BJ (cell line): ENCODE results near the gene HK2. TPM values are rescaled to one million over a fixed set of nuclear protein-coding genes. Genes with fewer than 3 reads are reported as not detected.

ENCODE experiments used
- CTCF ChIA-PET: fragments of 350-600 bp; formaldehyde crosslinking; extraction: SDS; loops from one replicate; lab custom pipeline; 2021; ENCODE audit warnings: antibody characterized with exemption, inconsistent platforms; lab: Yijun Ruan, JAX
- POLR2A ChIA-PET: fragments of 300-600 bp; sonication (Branson Sonifier 250); formaldehyde crosslinking; extraction: SDS; loops from one replicate; lab custom pipeline; 2021; ENCODE audit warnings: antibody characterized with exemption; lab: Charles Lee
- DNase-seq: peaks from one replicate; pipeline ENCODE4 v3.0.0-alpha.2; 2011; ENCODE audit warnings: low read depth
- H3K27me3 ChIP-seq: 2 replicates; pipeline ENCODE4 v1.6.0; 2011; ENCODE audit warnings: low read length; ENCODE audit not compliant: control insufficient read depth, insufficient read depth
- H3K36me3 ChIP-seq: 2 replicates; pipeline ENCODE4 v1.5.1; 2011; ENCODE audit warnings: low read length; ENCODE audit not compliant: control insufficient read depth, insufficient read depth
- H3K4me3 ChIP-seq: 2 replicates; pipeline ENCODE4 v1.5.1; 2011; ENCODE audit warnings: low read depth, mild to moderate bottlenecking, control low read depth, low read length
- CTCF ChIP-seq: IDR thresholded peaks from 2 replicates; pipeline ENCODE4 v1.5.1; 2011; ENCODE audit warnings: low read depth, mild to moderate bottlenecking, control low read depth, inconsistent platforms, low read length, moderate library complexity; ENCODE audit not compliant: insufficient read depth
- polyA plus RNA-seq: library from polyadenylated mRNA; depleted of rRNA; stranded (reverse); fragments of >200 nt; gene quantifications from 2 replicates; pipeline ENCODE4 v1.2.3, GENCODE V29; 2011

The HK2 gene
- polyA plus RNA-seq, 1 experiment: 21.8 TPM

- no peak for TF ChIP-seq CTCF
- no peaks in the 10 kb centered on the region for H3K27me3 ChIP-seq
- POLR2A ChIA-PET: no interaction called here
- no peaks in the 10 kb centered on the region for H3K36me3 ChIP-seq
- CTCF ChIA-PET: interaction anchor here (0.6 to 5.1 kb wide), 16 partner anchors 10 to 120 kb away, joined by 3 to 48 read pairs (median 4); no protein-coding TSS in a partner anchor
- peak overlapping the region; percentile 95 for H3K4me3 ChIP-seq
- no peak for DNase-seq
Observed at GRCh38 chr2:74834792-74835755, 1.1 kb downstream of the HK2 start.

GRCh38 chr2:74835831-74836674 lies 2.1 kb downstream of the HK2 start:
- ChIA-PET POLR2A (no interaction called here), CTCF (interaction anchor here (0.5 to 5.1 kb wide), 24 partner anchors 9 to 295 kb away, joined by 3 to 48 read pairs (median 4); no protein-coding TSS in a partner anchor)
- Histone ChIP-seq H3K36me3 (no peaks in the 10 kb centered on the region), H3K4me3 (peak overlapping the region; percentile 95), H3K27me3 (no peaks in the 10 kb centered on the region)
- peak; percentile 75 for TF ChIP-seq CTCF
- no peak for DNase-seq

GRCh38 chr2:74836675-74837401 lies 2.9 kb downstream of the HK2 start:
- ChIA-PET CTCF (interaction anchor here (0.5 to 5.1 kb wide), 20 partner anchors 9 to 726 kb away, joined by 3 to 48 read pairs (median 4); no protein-coding TSS in a partner anchor), POLR2A (no interaction called here)
- no peak for DNase-seq

GRCh38 chr2:74841641-74842040 lies 7.7 kb downstream of the HK2 start:
- TF ChIP-seq CTCF: no peak
- H3K27me3 ChIP-seq: no peaks in the 10 kb centered on the region
- H3K36me3 ChIP-seq: no peaks in the 10 kb centered on the region
- CTCF ChIA-PET: interaction anchor here (0.6 to 1.3 kb wide), 2 partner anchors 126 to 305 kb away, joined by 3 to 5 read pairs; no protein-coding TSS in a partner anchor
- DNase-seq: no peak
- POLR2A ChIA-PET: no interaction called here
- H3K4me3 ChIP-seq: no peak overlapping the region

More at GRCh38 chr2:74836675-74837401, 2.9 kb downstream of the HK2 start:
- TF ChIP-seq CTCF: no peak
- Histone ChIP-seq H3K27me3 (no peaks in the 10 kb centered on the region), H3K36me3 (no peaks in the 10 kb centered on the region), H3K4me3 (no peak overlapping the region; the same call in 1 of the 2 replicates)
